HepG2 (cell line): ENCODE measurements around the gene B4GALT1. TPM values are rescaled to one million over a fixed set of nuclear protein-coding genes. Genes with fewer than 3 reads are reported as not detected.

Source experiments
- ATAC-seq: fragments of 200-7000 bp; cut with Tn5 transposase; 3 replicates; pipeline ENCODE4 v1.9.1; 2020; ENCODE audit warnings: mild to moderate bottlenecking, moderate library complexity
- BruUV-seq: library from RNA; stranded (reverse); fragments of 400-500 nt; replicated peaks from 2 replicates; lab custom pipeline; 2021; lab: Mats Ljungman, UMichigan
- CTCF ChIA-PET: fragments of 300-600 bp; formaldehyde crosslinking; extraction: SDS; loops from one replicate; lab custom pipeline; 2021; ENCODE audit warnings: low total read pairs, inconsistent platforms, low intra/inter-chr PET ratio; lab: Yijun Ruan, JAX
- POLR2A ChIA-PET: fragments of 350-600 bp; sonication (Branson Sonifier 250); formaldehyde crosslinking; loops from one replicate; lab custom pipeline; 2020; ENCODE audit warnings: antibody characterized with exemption, inconsistent platforms; lab: Yijun Ruan, JAX
- DNase-seq: peaks from one replicate; pipeline ENCODE4 v3.0.0-alpha.2; 2015; ENCODE audit warnings: low spot score
- FAIRE-seq: peaks from 3 replicates; lab custom pipeline; 2011; peaks lifted over from hg19 to GRCh38; lab: Jason Lieb, UNC
- H2AFZ ChIP-seq: one replicate; pipeline ENCODE4 v1.6.1; 2011; ENCODE audit warnings: low read length, inconsistent platforms
- H3K27ac ChIP-seq: fragments of 300-600 bp; 3 replicates; pipeline ENCODE4 v1.8.0; 2011; ENCODE audit warnings: mixed run types, mild to moderate bottlenecking, mixed read lengths, low read length, inconsistent platforms; ENCODE audit not compliant: insufficient read depth; ENCODE audit errors: extremely low read length
- H3K27me3 ChIP-seq, 2 experiments: fragments of 200-600 bp in 1 of 2; 2 replicates in 1 of 2; 3 replicates in 1 of 2; pipeline versions ENCODE4 v1.6.0 to v1.8.0; 2011; ENCODE audit warnings: low read length in 2 of 2, mild to moderate bottlenecking in 2 of 2, moderate library complexity in 2 of 2, inconsistent platforms in 1 of 2; ENCODE audit not compliant: insufficient read depth in 2 of 2, control insufficient read depth in 1 of 2
- H3K36me3 ChIP-seq, 2 experiments: fragments of 200-600 bp in 1 of 2; replicated peaks in 1 of 2; 2 replicates in 1 of 2; 3 replicates in 1 of 2; pipeline versions ENCODE4 v1.5.1 to v1.8.0; 2011; ENCODE audit warnings: low read length in 2 of 2, inconsistent platforms in 1 of 2; ENCODE audit not compliant: insufficient read depth in 2 of 2, control insufficient read depth in 1 of 2
- H3K4me1 ChIP-seq: 2 replicates; pipeline ENCODE4 v1.5.1; 2012; ENCODE audit warnings: low read length, inconsistent platforms; ENCODE audit not compliant: insufficient read depth
- H3K4me2 ChIP-seq: 2 replicates; pipeline ENCODE4 v1.6.0; 2011; ENCODE audit warnings: low read depth, low read length, inconsistent platforms
- H3K4me3 ChIP-seq, 3 experiments: fragments of 200-600 bp in 1 of 3; sonication (generic), shearing (Covaris generic) in 1 of 3; replicated peaks in 1 of 3; 2 replicates each; pipeline ENCODE4 v1.5.1; 2011 to 2016; ENCODE audit warnings: low read length in 3 of 3, inconsistent platforms in 2 of 3, low read depth in 2 of 3, mild to moderate bottlenecking in 2 of 3, control low read depth in 1 of 3, mixed read lengths in 1 of 3; ENCODE audit not compliant: insufficient read depth in 1 of 3
- H3K79me2 ChIP-seq: one replicate; pipeline ENCODE4 v1.6.1; 2011; ENCODE audit warnings: low read length, inconsistent platforms; ENCODE audit not compliant: insufficient read depth
- H3K9ac ChIP-seq: 2 replicates; pipeline ENCODE4 v1.6.0; 2011; ENCODE audit warnings: mild to moderate bottlenecking, low read depth, low read length, inconsistent platforms; ENCODE audit not compliant: insufficient read depth
- H3K9me3 ChIP-seq: 2 replicates; pipeline ENCODE4 v1.5.1; 2012; ENCODE audit warnings: mild to moderate bottlenecking, low read length
- H4K20me1 ChIP-seq: 2 replicates; pipeline ENCODE4 v1.6.0; 2011; ENCODE audit warnings: inconsistent platforms, mild to moderate bottlenecking, low read length, moderate library complexity; ENCODE audit not compliant: insufficient read depth
- E2F1 ChIP-seq: sonication (generic); formaldehyde crosslinking; IDR thresholded peaks from 2 replicates; pipeline ENCODE4 v1.5.0; 2020; ENCODE audit warnings: missing genetic modification reagents
- GMEB1 ChIP-seq: sonication (generic); formaldehyde crosslinking; IDR thresholded peaks from 2 replicates; pipeline ENCODE4 v1.5.1; 2020; ENCODE audit warnings: missing genetic modification reagents, mild to moderate bottlenecking, borderline replicate concordance
- GMEB2 ChIP-seq: IDR thresholded peaks from 2 replicates; pipeline ENCODE4 v1.6.1; 2016; ENCODE audit warnings: missing biosample characterization, missing genetic modification reagents, low read depth
- HMGA1 ChIP-seq: sonication (generic); formaldehyde crosslinking; conservative IDR thresholded peaks from 2 replicates; pipeline ENCODE4 v1.4.0; 2020; ENCODE audit warnings: missing genetic modification reagents
- KDM2A ChIP-seq: sonication (generic); formaldehyde crosslinking; IDR thresholded peaks from 2 replicates; pipeline ENCODE4 v1.4.0; 2020; ENCODE audit warnings: low read depth, missing genetic modification reagents, borderline replicate concordance
- MTF1 ChIP-seq: sonication (generic); formaldehyde crosslinking; IDR thresholded peaks from 2 replicates; pipeline ENCODE4 v1.5.0; 2020; ENCODE audit warnings: missing genetic modification reagents
- MYNN ChIP-seq: sonication (generic); formaldehyde crosslinking; IDR thresholded peaks from 2 replicates; pipeline ENCODE4 v1.4.0; 2020; ENCODE audit warnings: mild to moderate bottlenecking, low read depth, missing genetic modification reagents
- NR1H2 ChIP-seq: sonication (generic); formaldehyde crosslinking; IDR thresholded peaks from 2 replicates; pipeline ENCODE4 v1.8.1; 2022; ENCODE audit warnings: low read depth, missing genetic modification reagents, borderline replicate concordance
- RELA ChIP-seq: sonication (generic); formaldehyde crosslinking; IDR thresholded peaks from 2 replicates; pipeline ENCODE4 v1.4.0; 2020; ENCODE audit warnings: missing genetic modification reagents
- STAG1 ChIP-seq: sonication (generic); formaldehyde crosslinking; IDR thresholded peaks from 2 replicates; pipeline ENCODE4 v1.4.0; 2020; ENCODE audit warnings: missing genetic modification reagents
- ZBTB14 ChIP-seq: sonication (generic); formaldehyde crosslinking; IDR thresholded peaks from 2 replicates; pipeline ENCODE4 v1.4.0; 2020; ENCODE audit warnings: missing genetic modification reagents
- ZNF282 ChIP-seq: fragments of 450-650 bp; IDR thresholded peaks from 2 replicates; pipeline ENCODE4 v1.6.1; 2018; ENCODE audit not compliant: partially characterized antibody
- ZNF572 ChIP-seq: sonication (generic); formaldehyde crosslinking; IDR thresholded peaks from 2 replicates; pipeline ENCODE4 v1.5.1; 2020; ENCODE audit warnings: mild to moderate bottlenecking, missing genetic modification reagents
- ZSCAN25 ChIP-seq: sonication (generic); formaldehyde crosslinking; IDR thresholded peaks from 2 replicates; pipeline ENCODE4 v1.8.0; 2022; ENCODE audit warnings: mild to moderate bottlenecking, missing genetic modification reagents
- WGBS: methylation state at CpG from one replicate; pipeline ENCODE4 v1.1.6; 2017; ENCODE audit warnings: low lambda C conversion rate; 5-methylcytosine and 5-hydroxymethylcytosine counted together
- in situ Hi-C: cut with HindIII; loops from 2 replicates; pipeline ENCODE4 v1.10.0; 2017; ENCODE audit warnings: low pct_unique_long_range_greater_than_20kb; ENCODE audit not compliant: extremely low pct_ligation_motif_present
- intact Hi-C: fragments of 100-400 bp; cut with micrococcal nuclease; formaldehyde crosslinking; loops from one replicate; pipeline ENCODE4 v1.10.0; 2022; ENCODE audit not compliant: unreplicated experiment
- polyA plus RNA-seq, 8 experiments: library from polyadenylated mRNA; depleted of rRNA in 3 of 8; stranded (reverse) in 7 of 8; unstranded in 1 of 8; fragments of >200 nt; fragmentation: Illumina TruSeq in 4 of 8; extraction: Trizol in 4 of 8; gene quantifications; 2 replicates each; pipeline versions ENCODE4 v1.2.1 to v1.2.3, GENCODE V29; 2011 to 2016; ENCODE audit warnings: low read depth in 4 of 8, missing spikeins in 1 of 8, mixed read lengths in 1 of 8; ENCODE audit not compliant: insufficient read depth in 1 of 8
- total RNA-seq, 5 experiments: library from RNA; depleted of rRNA; stranded (reverse); fragments of >200 nt; fragmentation: Illumina TruSeq; extraction: Trizol; gene quantifications; 2 replicates each; pipeline ENCODE4 v1.2.3, GENCODE V29; 2016; ENCODE audit warnings: low read depth in 1 of 5
- TF ChIP-seq, protein P1 (sequence below): sonication (generic); formaldehyde crosslinking; IDR thresholded peaks from 2 replicates; pipeline ENCODE4 v1.5.1; 2020; ENCODE audit warnings: mild to moderate bottlenecking, missing genetic modification reagents, moderate library complexity

Gene B4GALT1
- total and polyA plus RNA-seq, 2 of the 13 experiments (the other 11 are each of a cell fraction or from before 2014, with no cell fraction given): 15.7 to 33.5 TPM

DNA sequence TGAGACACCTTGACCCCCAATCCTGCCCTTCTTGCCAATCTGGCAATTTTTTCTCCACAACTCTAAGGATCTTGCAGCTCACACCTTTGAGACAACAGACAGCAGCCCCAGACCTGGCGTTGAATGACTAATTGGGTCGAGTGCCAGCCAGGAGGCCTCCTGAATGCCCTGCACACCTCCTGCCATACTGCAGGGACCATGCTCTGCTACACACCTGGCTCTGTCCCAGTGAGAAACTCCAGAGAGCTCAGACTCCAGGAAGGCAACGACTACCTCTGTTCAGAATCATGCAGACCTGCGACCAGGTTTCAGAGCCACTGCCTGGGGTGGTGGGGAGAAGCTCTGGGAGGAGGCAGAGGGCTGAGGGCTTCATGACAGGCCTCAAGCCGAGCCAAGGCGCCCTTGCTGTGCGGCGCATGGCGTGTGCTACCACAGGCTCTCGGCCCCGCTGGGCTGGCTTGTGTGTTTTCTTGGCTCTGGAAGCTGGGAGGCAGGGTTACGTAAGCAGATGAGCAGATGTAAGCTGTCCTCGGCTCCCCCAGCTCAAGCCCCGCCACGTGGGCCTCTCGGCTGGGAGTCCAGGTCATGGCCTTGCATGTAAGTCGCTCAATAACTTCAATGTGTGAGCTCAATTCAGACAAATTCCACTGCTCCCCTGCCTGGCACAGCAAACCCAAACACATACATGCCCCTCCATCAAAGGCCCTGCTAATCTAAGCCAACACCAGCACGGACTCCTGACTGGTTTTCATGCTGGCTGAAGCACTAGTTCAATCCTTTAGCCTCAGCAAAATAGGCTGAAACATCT, 27.5 kb downstream of the B4GALT1 start (continued):
- peak; percentile 63; the same call in 1 of the 2 replicates for TF ChIP-seq GMEB1
- TF ChIP-seq E2F1 (CRISPR knock-in tag): no peak
- TF ChIP-seq GMEB2 (CRISPR knock-in tag): no peak
- no peak for TF ChIP-seq MYNN (CRISPR knock-in tag)
- TF ChIP-seq NR1H2: no peak

DNA sequence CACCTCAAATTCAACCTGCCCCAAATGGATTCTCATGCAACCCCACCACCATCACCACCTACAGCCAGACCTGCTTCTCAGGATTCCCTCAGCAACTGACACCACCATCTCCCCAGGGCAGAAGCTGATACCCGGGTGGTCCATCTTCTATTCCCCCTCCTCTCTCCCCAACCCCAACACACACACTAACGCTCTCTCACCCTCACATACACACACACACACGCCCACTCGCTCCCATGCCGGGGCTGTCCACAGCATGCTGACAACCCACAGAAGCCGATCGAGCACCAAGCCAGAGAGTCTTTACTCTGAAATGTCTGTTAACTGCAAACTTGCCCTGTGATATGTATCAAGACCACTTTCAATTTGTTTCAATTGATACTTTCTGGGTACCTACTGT, 28.4 kb downstream of the B4GALT1 start:
- no peak overlapping the region for H3K9ac ChIP-seq
- no peak for FAIRE-seq
- TF ChIP-seq ZNF282 (no peak), HMGA1 (no peak), KDM2A (CRISPR knock-in tag) (no peak), ZSCAN25 (CRISPR knock-in tag) (no peak), ZNF572 (CRISPR knock-in tag) (no peak), STAG1 (no peak), RELA (no peak), MTF1 (CRISPR knock-in tag) (no peak), ZBTB14 (CRISPR knock-in tag) (no peak)
- TF ChIP-seq, protein P1, sequence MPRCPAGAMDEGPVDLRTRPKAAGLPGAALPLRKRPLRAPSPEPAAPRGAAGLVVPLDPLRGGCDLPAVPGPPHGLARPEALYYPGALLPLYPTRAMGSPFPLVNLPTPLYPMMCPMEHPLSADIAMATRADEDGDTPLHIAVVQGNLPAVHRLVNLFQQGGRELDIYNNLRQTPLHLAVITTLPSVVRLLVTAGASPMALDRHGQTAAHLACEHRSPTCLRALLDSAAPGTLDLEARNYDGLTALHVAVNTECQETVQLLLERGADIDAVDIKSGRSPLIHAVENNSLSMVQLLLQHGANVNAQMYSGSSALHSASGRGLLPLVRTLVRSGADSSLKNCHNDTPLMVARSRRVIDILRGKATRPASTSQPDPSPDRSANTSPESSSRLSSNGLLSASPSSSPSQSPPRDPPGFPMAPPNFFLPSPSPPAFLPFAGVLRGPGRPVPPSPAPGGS: no peak

More for the DNA sequence above, 28.4 kb downstream of the B4GALT1 start:
- WGBS: 98% methylated on average over 7 of the region's 7 CpGs
- Histone ChIP-seq H3K4me3 (no peak overlapping the region), H2AFZ (no peak overlapping the region), H3K4me2 (no peak overlapping the region), H3K9me3 (no peaks in the 10 kb centered on the region), H3K27ac (no peak overlapping the region), H3K4me1 (peaks cover 41% of the 10 kb centered on the region), H3K36me3 (peaks cover 2 to 20% of the 10 kb centered on the region in 2 experiments; a peak in 4 of 5 replicates), H4K20me1 (peaks cover 23% of the 10 kb centered on the region), H3K79me2 (peaks cover 47% of the 10 kb centered on the region), H3K27me3 (no peaks in the 10 kb centered on the region)
- intact Hi-C loops (no loop called here), in situ Hi-C loops (no loop called here)
- ATAC-seq (no peak), DNase-seq (no peak)
- no TSS peak for BruUV-seq
- POLR2A ChIA-PET: interaction anchor here (1.2 to 2.7 kb wide), 3 partner anchors 22 to 62 kb away, joined by 5 to 26 read pairs (median 5); partner anchors contain the start of genes B4GALT1 and SMU1
- CTCF ChIA-PET: no interaction called here
